Stimulated activated CD4-positive, alpha-beta T cell treated with anti-CD3 and anti-CD28 coated beads, Interleukin-4, amount 100 ng/mL, for 4 hours (primary cell): ENCODE results near the gene MOB3C.
"Not testable (repeated sequence)": the region's sequence is repeated elsewhere in the genome, so short reads cannot be mapped to it uniquely, and the experiment has no call there.

Source experiments
- DNase-seq, 2 experiments: peaks; one replicate each; pipeline ENCODE4 v3.0.0-alpha.2; 2020

MOB3C gene

DNA sequence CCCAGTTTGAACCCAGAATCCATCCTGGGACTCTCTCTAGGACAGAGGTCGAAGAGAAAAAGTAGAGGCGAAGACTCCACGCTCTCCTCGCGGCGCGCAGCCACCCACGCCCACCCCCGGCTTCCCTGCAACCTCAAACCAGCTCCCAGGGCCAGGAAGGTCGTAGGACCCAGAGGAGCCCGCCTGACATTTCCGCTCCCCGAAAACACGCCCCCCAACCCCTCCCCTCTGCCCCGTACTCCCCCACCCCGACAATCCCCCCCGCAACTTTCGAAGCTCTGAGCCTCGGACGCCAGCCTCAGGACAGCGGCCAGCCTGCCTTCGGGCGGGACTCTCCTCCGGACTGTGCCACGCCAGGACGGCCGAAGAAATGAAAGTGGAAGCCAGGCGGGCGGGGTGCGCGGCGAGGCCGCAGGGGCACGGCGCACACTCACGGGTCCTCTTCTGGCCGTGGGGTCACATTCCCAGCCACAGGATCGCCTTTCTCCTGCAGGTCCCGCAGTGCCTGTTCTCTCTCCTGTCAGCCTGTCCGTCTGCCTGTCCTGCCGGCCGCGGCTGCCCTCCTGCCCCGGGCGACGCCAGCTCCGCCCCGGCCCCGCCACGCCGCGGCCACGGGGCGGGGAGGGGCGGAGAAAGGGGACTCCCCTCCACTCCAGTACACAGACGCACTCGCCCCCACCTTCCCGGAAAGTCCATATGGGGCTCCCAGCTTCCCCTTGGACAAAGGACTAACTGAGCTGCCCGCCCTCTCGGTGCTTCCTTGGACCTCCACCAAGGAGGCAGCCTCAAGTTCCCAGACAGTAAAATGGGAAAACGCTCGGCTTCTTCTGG is at the start of gene MOB3C:
Gene MOB3C, minus strand, starts transcription at position 535 of the 831 bp plus-strand sequence. CDS start 3,490 bp downstream, outside the sequence.
- DNase-seq, result peak; percentile 68 to 82

GRCh38 chr1:46665983-46666382 is 49.4 kb upstream of the MOB3C start:
- DNase-seq, result no peak

GRCh38 chr1:46662919-46663318 is 46.3 kb upstream of the MOB3C start:
- not testable (repeated sequence) for DNase-seq

DNA sequence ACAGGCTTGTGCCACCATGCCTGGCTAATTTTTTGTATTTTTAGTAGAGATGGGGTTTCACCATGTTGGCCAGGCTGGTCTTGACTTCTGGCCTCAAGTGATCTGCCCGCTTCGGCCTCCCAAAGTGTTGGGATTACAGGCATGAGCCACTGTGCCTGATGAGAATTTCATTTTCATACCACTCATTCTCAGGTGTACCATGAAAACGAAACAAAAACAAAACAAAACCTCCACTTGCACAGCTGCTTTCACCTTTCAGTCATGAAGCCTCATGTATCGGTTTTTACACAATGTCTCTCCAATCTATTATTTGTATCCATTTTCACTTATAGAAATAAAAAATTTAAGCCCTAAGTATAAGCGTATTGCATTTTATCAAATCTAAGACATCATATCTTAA is 43.5 kb upstream of the MOB3C start:
- DNase-seq, result not testable (repeated sequence)

DNA sequence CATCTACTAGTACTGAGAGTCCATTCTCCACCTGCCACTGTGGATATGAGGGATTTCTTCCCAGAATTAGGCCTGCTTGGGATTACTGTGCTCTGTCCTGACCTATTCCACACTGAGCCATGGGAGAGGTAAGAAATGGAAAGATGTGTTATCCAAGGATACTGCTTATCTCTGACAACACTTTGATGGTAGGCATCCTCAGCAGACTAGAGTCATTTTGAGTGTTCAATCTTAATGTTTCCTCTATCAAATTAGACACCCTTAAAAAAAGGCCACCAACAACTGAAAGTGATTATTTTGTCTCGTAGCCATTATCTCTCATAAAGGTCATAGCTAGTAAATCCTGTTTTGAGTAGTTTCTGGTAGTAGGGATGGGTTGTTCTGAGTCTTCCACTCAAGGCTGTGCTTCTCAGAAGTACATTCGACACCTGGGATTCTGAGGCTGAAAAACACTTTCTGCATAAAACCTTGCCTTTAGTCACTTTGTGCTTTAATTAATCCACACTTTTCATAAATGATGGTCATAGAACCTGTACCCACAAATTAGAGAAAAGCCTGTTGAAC is 42.8 kb upstream of the MOB3C start:
- no peak for DNase-seq

DNA sequence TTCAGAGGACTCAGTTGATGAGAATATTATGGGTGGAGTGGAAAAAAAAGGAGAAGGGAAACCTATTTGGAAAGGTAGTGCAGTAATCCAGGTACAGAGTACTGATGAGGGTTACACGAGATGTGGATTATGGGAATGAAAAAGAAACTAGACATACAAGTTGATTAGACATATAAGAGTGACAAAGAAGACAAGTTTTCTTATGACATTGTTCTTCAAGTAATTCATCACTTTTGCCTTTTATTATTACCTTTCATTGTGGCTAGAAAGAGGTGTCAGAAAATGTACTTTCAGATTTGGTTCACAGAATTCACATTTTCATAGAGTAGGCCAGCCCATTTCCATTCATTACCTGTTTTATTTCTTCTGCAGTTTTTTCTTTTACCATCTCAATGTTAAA is 41.2 kb upstream of the MOB3C start:
- no peak for DNase-seq

- no peak for DNase-seq
These were observed 40.0 kb upstream of the MOB3C start for GRCh38 chr1:46656643-46657042.

DNA sequence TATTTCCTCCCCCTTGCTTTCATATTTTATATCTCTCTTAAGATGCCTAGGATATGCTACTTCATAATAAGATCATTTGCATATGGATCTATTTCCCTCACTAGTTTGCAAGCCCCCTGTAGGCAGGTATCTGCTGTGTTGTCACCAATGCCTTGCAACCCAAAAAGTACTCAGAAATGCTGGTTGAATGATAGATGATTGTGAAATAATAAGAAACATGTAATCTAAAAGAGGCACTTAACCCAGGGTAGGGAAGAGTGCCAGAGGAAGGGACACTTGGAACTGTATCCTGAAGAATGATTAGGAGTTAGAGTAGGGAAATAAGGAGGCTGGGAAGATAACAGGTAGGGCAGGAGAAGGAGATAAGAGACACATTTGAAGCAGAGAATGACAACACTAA is 39.2 kb upstream of the MOB3C start:
- DNase-seq, result no peak

DNA sequence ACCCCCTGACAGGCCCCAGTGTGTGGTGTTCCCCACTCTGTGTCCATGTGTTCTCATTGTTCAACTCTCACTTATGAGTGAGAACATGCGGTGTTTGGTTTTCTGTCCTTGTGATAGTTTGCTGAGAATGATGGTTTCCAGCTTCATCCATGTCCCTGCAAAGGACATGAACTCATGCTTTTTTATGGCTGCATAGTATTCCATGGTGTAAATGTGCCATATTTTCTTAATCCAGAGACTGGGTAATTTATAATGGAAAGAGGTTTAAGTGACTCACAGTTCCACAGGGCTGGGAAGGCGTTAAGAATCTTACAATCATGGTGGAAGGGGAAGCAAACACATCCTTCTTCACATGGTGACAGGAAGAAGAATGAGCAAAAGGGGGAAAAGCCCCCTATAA is 38.1 kb upstream of the MOB3C start:
- not testable (repeated sequence) for DNase-seq

GRCh38 chr1:46654012-46654411 is 37.4 kb upstream of the MOB3C start:
- no peak for DNase-seq

GRCh38 chr1:46653405-46653958 is 36.9 kb upstream of the MOB3C start:
- no peak for DNase-seq

- no peak for DNase-seq
These were observed 35.9 kb upstream of the MOB3C start for GRCh38 chr1:46652321-46653100.

GRCh38 chr1:46651152-46651551 is 34.5 kb upstream of the MOB3C start:
- not testable (repeated sequence) for DNase-seq

DNA sequence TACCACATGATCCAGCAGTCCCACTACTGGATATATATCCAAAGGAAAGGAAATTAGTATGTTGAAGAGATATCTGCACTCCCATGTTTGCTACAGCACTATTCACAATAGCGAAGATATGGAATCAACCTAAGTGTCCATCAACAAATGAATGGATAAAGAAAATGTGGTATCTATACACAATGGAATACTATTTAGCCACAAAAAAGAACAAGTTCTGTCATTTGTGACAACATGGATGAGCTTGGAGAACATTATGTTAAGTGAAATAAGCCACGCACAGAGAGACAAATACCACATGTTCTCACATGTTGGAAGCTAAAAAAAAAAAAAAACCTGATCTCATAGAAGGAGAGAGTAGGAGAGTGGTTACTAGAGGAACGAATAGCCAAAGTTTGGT is 33.9 kb upstream of the MOB3C start:
- no peak for DNase-seq

DNA sequence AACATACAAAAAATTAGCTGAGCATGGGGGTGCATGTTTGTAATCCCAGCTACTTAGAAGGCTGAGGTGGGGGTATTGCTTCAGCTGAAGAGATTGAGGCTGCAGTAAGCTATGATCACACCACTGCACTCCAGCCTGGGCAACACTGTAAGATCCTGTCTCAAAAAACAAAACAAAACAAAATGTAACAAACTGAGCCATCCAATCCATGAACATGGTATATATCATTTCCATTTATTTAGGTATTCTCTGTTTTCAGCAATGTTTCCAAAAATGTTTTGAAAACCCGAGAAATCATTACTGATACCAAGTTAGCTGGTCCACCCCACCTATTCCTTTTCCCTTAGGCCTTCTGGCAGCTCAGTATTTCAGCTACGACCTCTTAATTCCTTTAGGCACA is 33.2 kb upstream of the MOB3C start:
- DNase-seq, result no peak

DNA sequence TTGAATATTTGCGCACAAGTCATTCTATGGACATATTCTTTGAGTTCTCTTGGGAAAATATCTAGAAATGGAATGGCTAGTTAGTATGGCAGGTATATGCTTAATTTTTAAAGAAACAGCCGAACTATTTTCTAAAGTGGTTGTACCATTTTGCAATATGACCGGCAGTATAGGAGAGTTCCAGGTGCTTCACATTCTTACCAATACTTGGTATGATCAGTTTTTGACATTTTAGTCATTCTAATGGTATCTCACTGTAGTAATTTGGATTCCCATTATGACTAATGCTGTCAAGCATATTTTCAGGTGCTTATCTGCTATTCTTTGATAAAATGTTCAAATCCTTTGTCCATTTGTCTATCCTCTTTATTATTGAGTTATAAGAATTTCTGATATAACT is 31.0 kb upstream of the MOB3C start:
- DNase-seq, result no peak

DNA sequence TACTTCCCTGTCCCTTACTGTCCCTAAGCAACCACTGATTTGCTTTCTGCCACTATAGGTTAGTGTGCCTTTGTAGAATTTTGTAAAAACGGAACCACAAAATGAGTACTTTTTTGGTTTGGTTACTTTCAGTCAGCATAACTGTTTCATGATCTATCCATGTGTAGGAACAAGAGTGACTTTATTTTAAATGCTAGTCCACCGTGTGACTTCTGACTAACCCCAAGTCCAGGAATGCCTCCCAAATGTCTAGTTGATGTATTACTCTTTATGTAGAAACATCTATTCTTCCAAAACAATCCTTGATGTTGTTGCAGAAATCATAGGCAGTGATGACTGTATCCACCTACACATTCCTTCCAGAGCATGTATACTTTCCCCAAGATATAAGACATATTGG is 30.2 kb upstream of the MOB3C start:
- DNase-seq, result no peak

GRCh38 chr1:46646331-46646730 is 29.7 kb upstream of the MOB3C start:
- no peak for DNase-seq

GRCh38 chr1:46645815-46646214 is 29.2 kb upstream of the MOB3C start:
- no peak for DNase-seq

DNA sequence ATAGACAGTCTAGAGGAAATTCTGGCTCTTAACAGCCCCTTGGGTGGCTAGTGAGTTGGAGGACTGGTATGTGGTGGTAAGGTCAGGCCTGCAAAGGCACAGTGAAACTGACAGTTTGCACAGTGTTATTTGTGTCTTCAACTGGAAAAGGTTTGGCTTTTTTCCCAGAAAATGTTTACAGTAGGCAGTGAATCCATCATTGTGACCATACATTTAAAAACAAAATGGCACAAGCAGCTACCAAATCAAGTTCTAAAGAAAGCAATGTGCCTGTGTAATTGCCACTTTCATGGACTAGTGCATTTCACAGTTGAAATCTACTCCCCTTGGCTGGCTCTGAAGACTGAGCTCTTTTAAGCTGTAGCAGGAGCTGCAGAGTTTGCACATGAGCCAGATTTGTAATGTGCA is 26.8 kb upstream of the MOB3C start:
- DNase-seq, result no peak

DNA sequence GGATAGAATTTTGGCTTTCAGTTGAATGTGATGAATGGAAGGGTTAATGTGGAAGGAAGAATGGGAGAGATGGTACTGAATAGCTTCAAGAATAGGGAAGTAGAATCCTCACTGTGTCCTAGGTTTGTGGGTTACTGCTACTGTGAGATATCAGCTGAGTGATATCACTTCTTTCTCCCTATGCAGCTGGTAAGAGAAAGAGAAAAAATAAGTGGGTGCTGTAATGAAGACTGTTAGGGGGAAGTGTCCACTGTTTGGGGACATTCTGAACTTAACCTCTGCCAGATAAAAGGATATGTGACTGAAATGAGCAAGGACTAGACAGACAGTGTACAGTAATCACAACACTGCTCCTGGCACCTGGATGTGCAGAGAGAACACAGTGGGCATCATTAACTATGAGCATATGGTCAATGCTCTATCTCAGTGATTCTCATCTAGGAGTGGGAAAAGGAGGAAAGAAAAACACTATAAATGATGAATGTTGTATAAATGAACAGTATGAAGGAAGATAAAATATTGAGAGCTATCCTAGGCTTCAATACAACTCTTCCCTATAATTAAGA is 25.6 kb upstream of the MOB3C start:
- DNase-seq, result no peak

- no peak for DNase-seq
These were observed 22.9 kb upstream of the MOB3C start for GRCh38 chr1:46639547-46639946.

GRCh38 chr1:46638921-46639320 is 22.3 kb upstream of the MOB3C start:
- no peak for DNase-seq
